ENCODE data around the gene RFX2. TPM values are rescaled to one million over a fixed set of nuclear protein-coding genes. Genes with fewer than 3 reads are reported as not detected.

The RFX2 gene
- polyA plus RNA-seq, 2 donors = 5.3 to 8.8 TPM

- no peaks in the 10 kb centered on the region for H3K27me3 ChIP-seq (ENCODE audit: control insufficient read depth in 1 of 2, insufficient read depth in 2 of 2, low read length in 2 of 2)
- H3K36me3 ChIP-seq (ENCODE audit: control insufficient read depth in 2 of 2, insufficient read depth in 2 of 2, low read length in 1 of 2) = no peaks in the 10 kb centered on the region
- peak overlapping the region; percentile 30 to 92 for H3K27ac ChIP-seq (ENCODE audit: low read depth in 2 of 2, low read length in 1 of 2)
- peaks cover 3 to 26% of the 10 kb centered on the region in 2 donors for H3K4me1 ChIP-seq (ENCODE audit: control insufficient read depth in 2 of 2, insufficient read depth in 2 of 2, low read length in 1 of 2)
- 76 to 79% methylated on average over 8 of the region's 8 CpGs for WGBS, 2 donors
- no peak overlapping the region for H3K4me3 ChIP-seq (ENCODE audit: low read depth in 1 of 2, low read length in 2 of 2)
- no peaks in the 10 kb centered on the region for H3K9me3 ChIP-seq (ENCODE audit: control insufficient read depth in 2 of 2, insufficient read depth in 1 of 2, low read depth in 1 of 2, low read length in 1 of 2)
Observed at GRCh38 chr19:6064336-6065073, 45.8 kb downstream of the RFX2 start.

- H3K9me3 ChIP-seq (ENCODE audit: control insufficient read depth in 2 of 2, insufficient read depth in 1 of 2, low read depth in 1 of 2, low read length in 1 of 2) = no peaks in the 10 kb centered on the region
- H3K27ac ChIP-seq (ENCODE audit: low read depth in 2 of 2, low read length in 1 of 2) = peak overlapping the region; percentile 30 to 92
- H3K27me3 ChIP-seq (ENCODE audit: control insufficient read depth in 1 of 2, insufficient read depth in 2 of 2, low read length in 2 of 2) = no peaks in the 10 kb centered on the region
- peaks cover 2 to 26% of the 10 kb centered on the region in 2 donors for H3K4me1 ChIP-seq (ENCODE audit: control insufficient read depth in 2 of 2, insufficient read depth in 2 of 2, low read length in 1 of 2)
- no peaks in the 10 kb centered on the region for H3K36me3 ChIP-seq (ENCODE audit: control insufficient read depth in 2 of 2, insufficient read depth in 2 of 2, low read length in 1 of 2)
- H3K4me3 ChIP-seq (ENCODE audit: low read depth in 1 of 2, low read length in 2 of 2) = no peak overlapping the region
- WGBS, 2 donors = 76 to 77% methylated on average over 14 of the region's 14 CpGs
Observed at GRCh38 chr19:6063576-6064335, 46.5 kb downstream of the RFX2 start.

GRCh38 chr19:6062961-6063575 is 47.2 kb downstream of the RFX2 start:
- Histone ChIP-seq H3K4me3 (ENCODE audit: low read depth in 1 of 2, low read length in 2 of 2) (no peak overlapping the region), H3K4me1 (ENCODE audit: control insufficient read depth in 2 of 2, insufficient read depth in 2 of 2, low read length in 1 of 2) (peaks cover 2 to 26% of the 10 kb centered on the region in 2 donors)

GRCh38 chr19:6062274-6062673 is 48.0 kb downstream of the RFX2 start:
- H3K9me3 ChIP-seq (ENCODE audit: control insufficient read depth in 2 of 2, insufficient read depth in 1 of 2, low read depth in 1 of 2, low read length in 1 of 2) = no peaks in the 10 kb centered on the region
- 47 to 56% methylated on average over 11 of the region's 11 CpGs for WGBS, 2 donors
- H3K4me1 ChIP-seq (ENCODE audit: control insufficient read depth in 2 of 2, insufficient read depth in 2 of 2, low read length in 1 of 2) = peaks cover 2 to 30% of the 10 kb centered on the region in 2 donors
- H3K4me3 ChIP-seq (ENCODE audit: low read depth in 1 of 2, low read length in 2 of 2) = no peak overlapping the region
- H3K27ac ChIP-seq (ENCODE audit: low read depth in 2 of 2, low read length in 1 of 2) = peak overlapping the region; percentile 45 to 92
- H3K36me3 ChIP-seq (ENCODE audit: control insufficient read depth in 2 of 2, insufficient read depth in 2 of 2, low read length in 1 of 2) = no peaks in the 10 kb centered on the region
- no peaks in the 10 kb centered on the region for H3K27me3 ChIP-seq (ENCODE audit: control insufficient read depth in 1 of 2, insufficient read depth in 2 of 2, low read length in 2 of 2)

More at GRCh38 chr19:6062961-6063575, 47.2 kb downstream of the RFX2 start:
- 90 to 92% methylated on average over 17 of the region's 17 CpGs for WGBS, 2 donors
- Histone ChIP-seq H3K27ac (ENCODE audit: low read depth in 2 of 2, low read length in 1 of 2) (peak overlapping the region; percentile 45 to 92), H3K36me3 (ENCODE audit: control insufficient read depth in 2 of 2, insufficient read depth in 2 of 2, low read length in 1 of 2) (no peaks in the 10 kb centered on the region), H3K9me3 (ENCODE audit: control insufficient read depth in 2 of 2, insufficient read depth in 1 of 2, low read depth in 1 of 2, low read length in 1 of 2) (no peaks in the 10 kb centered on the region), H3K27me3 (ENCODE audit: control insufficient read depth in 1 of 2, insufficient read depth in 2 of 2, low read length in 2 of 2) (no peaks in the 10 kb centered on the region)

DNA sequence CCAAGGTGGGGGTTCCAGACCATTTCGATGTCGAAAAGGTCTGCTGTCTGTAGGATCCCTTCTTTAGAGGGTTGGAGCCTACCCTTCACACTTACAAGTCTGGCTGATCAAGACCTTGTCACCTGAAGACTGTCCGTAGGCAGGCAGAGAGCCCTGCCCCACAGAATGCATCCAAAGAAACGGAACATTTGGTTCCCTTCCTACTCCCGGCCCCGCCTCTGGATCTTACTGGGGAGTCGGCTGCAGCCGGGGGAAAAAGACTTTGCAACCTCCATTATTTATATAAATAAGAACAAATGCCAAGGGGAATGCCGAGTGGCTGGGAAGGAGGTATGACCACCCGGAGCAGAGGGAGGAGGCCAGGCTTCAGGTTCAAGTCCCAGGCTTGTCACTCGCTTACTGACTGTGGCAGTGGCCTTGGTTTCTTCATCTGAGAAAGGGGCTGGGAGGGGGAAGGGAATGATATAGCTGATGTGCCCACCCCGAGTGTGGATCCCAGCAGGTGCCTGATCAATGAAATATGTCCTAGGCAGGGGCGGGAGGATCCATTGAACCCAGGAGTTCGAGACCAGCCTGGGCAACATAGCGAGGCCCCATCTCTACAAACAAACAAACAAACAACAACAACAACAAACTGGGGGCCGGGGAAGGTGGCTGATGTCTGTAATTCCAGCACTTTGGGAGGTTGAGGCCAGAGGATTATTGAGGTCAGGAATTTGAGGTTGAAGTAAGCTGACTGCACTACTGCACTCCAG is 48.7 kb downstream of the RFX2 start:
- H3K27ac ChIP-seq (ENCODE audit: low read depth in 2 of 2, low read length in 1 of 2) = peak overlapping the region; percentile 82 to 92
- H3K9me3 ChIP-seq (ENCODE audit: control insufficient read depth in 2 of 2, insufficient read depth in 1 of 2, low read depth in 1 of 2, low read length in 1 of 2) = no peaks in the 10 kb centered on the region
- peaks cover 2 to 34% of the 10 kb centered on the region in 2 donors for H3K4me1 ChIP-seq (ENCODE audit: control insufficient read depth in 2 of 2, insufficient read depth in 2 of 2, low read length in 1 of 2)
- 45 to 60% methylated on average over 16 of the region's 16 CpGs for WGBS, 2 donors
- H3K4me3 ChIP-seq (ENCODE audit: low read depth in 1 of 2, low read length in 2 of 2) = no peak overlapping the region
- no peaks in the 10 kb centered on the region for H3K36me3 ChIP-seq (ENCODE audit: control insufficient read depth in 2 of 2, insufficient read depth in 2 of 2, low read length in 1 of 2)
- no peaks in the 10 kb centered on the region for H3K27me3 ChIP-seq (ENCODE audit: control insufficient read depth in 1 of 2, insufficient read depth in 2 of 2, low read length in 2 of 2)

DNA sequence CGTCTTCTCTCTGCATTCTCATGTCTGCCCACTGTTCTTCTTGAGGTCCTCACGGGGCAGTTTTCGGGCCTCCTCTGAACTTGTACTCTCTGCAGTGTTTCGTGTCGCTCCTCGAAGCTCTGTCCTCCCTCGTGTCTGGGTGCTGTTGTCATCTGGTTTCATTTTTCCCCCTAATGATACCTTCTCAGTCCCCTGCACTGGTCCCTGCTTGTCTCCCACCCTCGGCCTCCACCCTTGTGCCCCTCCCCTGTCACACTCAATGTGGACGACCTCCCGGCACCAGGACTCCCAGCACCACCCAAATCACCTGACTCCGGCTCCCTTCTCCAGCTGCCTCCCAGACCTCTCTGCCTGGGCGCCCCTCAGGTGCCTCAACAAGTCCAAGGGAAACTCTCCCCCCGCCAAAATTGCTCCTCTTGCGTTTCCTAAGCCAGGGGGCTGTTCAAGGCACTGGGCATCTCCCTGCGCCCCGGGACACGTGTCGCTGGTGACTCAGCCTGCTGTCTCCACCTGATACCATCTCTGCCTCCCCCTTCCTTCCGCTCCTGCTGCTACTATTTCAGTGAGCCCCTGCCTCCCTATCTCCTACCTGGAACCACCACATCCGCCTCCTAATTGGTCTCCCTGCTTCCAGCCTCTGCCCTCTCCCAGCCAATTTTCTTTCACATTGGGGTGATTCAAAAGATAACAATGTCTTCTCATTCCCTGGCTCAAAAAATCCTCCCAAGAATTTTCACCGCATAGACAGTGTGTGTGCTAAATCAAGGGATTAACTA is 49.5 kb downstream of the RFX2 start:
- Histone ChIP-seq H3K27ac (ENCODE audit: low read depth in 2 of 2, low read length in 1 of 2) (peak overlapping the region; percentile 80 to 82), H3K4me3 (ENCODE audit: low read depth in 1 of 2, low read length in 2 of 2) (no peak overlapping the region), H3K27me3 (ENCODE audit: control insufficient read depth in 1 of 2, insufficient read depth in 2 of 2, low read length in 2 of 2) (no peaks in the 10 kb centered on the region), H3K36me3 (ENCODE audit: control insufficient read depth in 2 of 2, insufficient read depth in 2 of 2, low read length in 1 of 2) (no peaks in the 10 kb centered on the region), H3K4me1 (ENCODE audit: control insufficient read depth in 2 of 2, insufficient read depth in 2 of 2, low read length in 1 of 2) (peaks cover under 1 to 38% of the 10 kb centered on the region in 2 donors), H3K9me3 (ENCODE audit: control insufficient read depth in 2 of 2, insufficient read depth in 1 of 2, low read depth in 1 of 2, low read length in 1 of 2) (no peaks in the 10 kb centered on the region)
- WGBS, 2 donors = 56 to 62% methylated on average over 21 of the region's 21 CpGs

DNA sequence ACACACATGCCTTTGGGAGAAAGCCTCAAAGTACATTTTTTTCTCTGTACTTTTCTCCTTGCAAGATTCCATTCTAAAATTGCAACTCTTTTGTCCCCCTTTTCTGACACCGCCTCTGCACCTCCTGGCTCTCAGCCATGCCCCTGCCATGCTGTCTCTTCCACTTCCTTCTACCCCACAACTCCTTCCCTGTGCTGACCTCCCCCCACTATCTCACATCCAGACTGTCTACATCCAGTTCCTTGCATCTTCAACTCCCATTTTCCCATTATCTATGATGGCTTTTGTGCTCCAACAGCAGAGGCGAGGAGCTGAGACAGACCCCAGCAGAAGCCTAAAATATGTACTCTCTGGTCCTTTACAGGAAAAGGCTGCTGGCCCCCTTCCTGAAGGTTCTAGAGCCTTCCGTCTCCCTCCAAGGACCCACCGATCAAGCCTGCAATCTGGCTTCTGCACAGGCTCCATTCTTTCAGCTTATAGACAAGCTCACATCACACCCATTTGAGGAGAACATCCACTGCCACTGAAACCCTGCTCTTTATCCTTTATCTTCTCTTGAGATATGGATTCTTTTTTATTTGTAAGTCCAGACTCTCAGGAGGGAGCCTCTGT is 50.2 kb downstream of the RFX2 start:
- WGBS, 2 donors = 76 to 83% methylated on average over 4 of the region's 4 CpGs
- Histone ChIP-seq H3K9me3 (ENCODE audit: control insufficient read depth in 2 of 2, insufficient read depth in 1 of 2, low read depth in 1 of 2, low read length in 1 of 2) (no peaks in the 10 kb centered on the region), H3K36me3 (ENCODE audit: control insufficient read depth in 2 of 2, insufficient read depth in 2 of 2, low read length in 1 of 2) (no peaks in the 10 kb centered on the region), H3K27ac (ENCODE audit: low read depth in 2 of 2, low read length in 1 of 2) (peak overlapping the region; percentile 80 to 82), H3K27me3 (ENCODE audit: control insufficient read depth in 1 of 2, insufficient read depth in 2 of 2, low read length in 2 of 2) (no peaks in the 10 kb centered on the region), H3K4me1 (ENCODE audit: control insufficient read depth in 2 of 2, insufficient read depth in 2 of 2, low read length in 1 of 2) (peaks cover 0 to 38% of the 10 kb centered on the region in 2 donors), H3K4me3 (ENCODE audit: low read depth in 1 of 2, low read length in 2 of 2) (no peak overlapping the region)

GRCh38 chr19:6059396-6059947 is 50.8 kb downstream of the RFX2 start:
- Histone ChIP-seq H3K36me3 (ENCODE audit: control insufficient read depth in 2 of 2, insufficient read depth in 2 of 2, low read length in 1 of 2) (no peaks in the 10 kb centered on the region), H3K4me1 (ENCODE audit: control insufficient read depth in 2 of 2, insufficient read depth in 2 of 2, low read length in 1 of 2) (peaks cover 0 to 37% of the 10 kb centered on the region in 2 donors), H3K27me3 (ENCODE audit: control insufficient read depth in 1 of 2, insufficient read depth in 2 of 2, low read length in 2 of 2) (no peaks in the 10 kb centered on the region), H3K9me3 (ENCODE audit: control insufficient read depth in 2 of 2, insufficient read depth in 1 of 2, low read depth in 1 of 2, low read length in 1 of 2) (no peaks in the 10 kb centered on the region), H3K27ac (ENCODE audit: low read depth in 2 of 2, low read length in 1 of 2) (peak overlapping the region; percentile 45 to 48), H3K4me3 (ENCODE audit: low read depth in 1 of 2, low read length in 2 of 2) (no peak overlapping the region)
- WGBS, 2 donors = 81 to 84% methylated on average over 6 of the region's 6 CpGs
